Stimulated activated CD8-positive, alpha-beta memory T cell treated with anti-CD3 and anti-CD28 coated beads, Interleukin-7, amount 100 ng/mL, for 4 hours (primary cell): Measurements from ENCODE around the gene BCR.

Source experiments
- DNase-seq, 2 donors: peaks; one replicate each; pipeline ENCODE4 v3.0.0-alpha.2; 2020; ENCODE audit warnings: low read depth in 2 of 2

The BCR gene

GRCh38 chr22:23231471-23232093 is 51.3 kb downstream of the BCR start:
- DNase-seq, result no peak

DNA sequence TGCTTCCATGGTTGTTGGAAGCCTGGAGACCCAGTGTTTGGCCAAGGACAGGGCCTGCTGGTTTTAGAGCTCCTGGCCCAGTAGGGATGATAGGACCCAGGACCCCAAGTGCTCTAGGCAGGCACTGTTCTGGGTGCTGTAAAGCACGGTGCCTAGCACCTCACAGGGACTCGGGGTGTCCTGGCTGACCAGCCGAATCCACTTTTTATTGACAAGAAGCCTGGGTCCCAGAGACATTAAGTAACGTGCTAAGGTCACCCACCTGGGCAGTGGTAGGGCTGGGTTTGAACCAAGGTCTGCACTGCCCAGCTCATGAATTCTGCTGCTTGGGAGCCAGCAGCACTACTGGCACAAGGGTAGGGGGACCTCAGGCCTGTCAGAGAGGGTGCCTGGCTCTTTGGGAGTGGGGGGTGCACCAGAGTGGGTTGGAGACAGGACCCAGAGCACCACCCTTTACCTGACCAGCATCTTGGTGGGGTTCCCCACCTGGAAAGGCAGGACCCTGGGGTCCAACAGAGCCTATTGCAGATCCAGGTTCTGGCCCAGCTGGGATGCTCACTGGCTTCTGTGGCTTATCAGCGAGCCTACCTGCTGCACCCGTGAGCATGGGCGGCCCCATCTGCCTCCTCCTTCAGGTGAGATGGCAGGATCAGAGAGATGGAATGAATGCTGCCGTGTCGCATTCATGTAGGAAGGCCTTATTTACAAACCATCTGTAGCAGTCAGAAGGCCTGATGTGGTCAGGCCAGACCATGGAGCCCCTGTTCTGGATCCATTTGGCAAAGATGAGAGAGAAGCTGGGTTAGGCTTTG is 52.0 kb downstream of the BCR start:
- no peak for DNase-seq

DNA sequence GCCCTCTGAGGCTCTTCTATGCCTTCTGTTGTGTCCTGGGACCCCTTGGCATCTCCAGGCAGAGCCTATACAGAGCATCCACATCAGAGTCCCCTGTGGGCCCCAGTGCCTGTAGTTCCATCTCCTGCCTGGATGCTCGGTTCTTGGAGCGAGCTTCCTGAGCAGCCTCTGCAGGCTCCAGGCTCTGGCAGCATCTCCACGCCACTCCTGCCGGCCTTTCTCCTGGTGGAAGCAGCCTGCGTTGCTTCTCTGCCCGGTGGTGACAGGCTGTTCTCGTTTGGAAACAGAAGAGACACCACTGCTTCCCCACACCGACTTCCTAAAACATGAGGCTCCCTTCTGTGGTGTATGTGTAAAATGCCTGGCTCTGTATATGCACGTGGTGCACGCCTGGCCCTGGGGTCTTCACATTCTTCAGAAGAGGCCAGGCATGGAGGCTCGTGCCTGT is 52.8 kb downstream of the BCR start:
- DNase-seq, result no peak

GRCh38 chr22:23233752-23234408 is 53.6 kb downstream of the BCR start:
- DNase-seq, result no peak

DNA sequence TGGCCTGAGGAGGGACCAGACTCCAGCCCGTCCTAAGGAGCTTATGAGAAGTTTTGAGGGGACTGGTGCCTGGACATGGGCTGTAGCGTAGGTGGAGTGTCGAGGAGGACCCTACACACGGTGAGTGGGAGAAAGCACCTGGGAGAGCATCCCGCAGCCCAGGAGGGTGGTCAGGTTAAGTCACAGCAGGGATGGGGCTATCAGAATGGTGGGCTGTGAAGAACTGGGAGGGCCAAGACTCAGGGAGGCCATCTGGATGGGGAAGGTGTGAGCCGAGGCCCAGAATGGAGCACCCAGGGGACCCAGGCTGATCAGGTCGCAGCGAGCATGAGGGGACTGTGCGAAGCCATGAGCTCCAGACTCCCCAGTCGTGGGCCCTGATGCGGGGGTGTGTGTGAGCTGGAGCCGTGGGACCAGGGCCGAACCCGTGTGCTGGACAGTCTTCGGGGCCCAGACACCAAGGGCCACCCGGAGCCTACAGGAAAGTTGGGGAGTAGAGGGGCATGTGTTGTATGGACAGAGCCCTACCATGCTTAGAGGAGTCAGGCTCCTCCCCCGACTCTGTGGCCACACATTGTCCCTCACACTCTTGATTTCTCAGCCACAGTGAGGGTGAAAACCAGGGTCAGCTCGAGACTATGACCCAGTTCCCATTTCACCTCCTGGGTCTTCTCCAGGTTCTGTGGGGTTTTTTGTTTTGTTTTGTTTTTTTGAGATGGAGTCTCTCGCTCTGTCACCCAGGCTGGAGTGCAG is 54.3 kb downstream of the BCR start:
- DNase-seq, result no peak

- no peak for DNase-seq
Measured at GRCh38 chr22:23235425-23235824, 55.1 kb downstream of the BCR start.

GRCh38 chr22:23236026-23236425 is 55.7 kb downstream of the BCR start:
- no peak for DNase-seq

GRCh38 chr22:23236440-23237184 is 56.3 kb downstream of the BCR start:
- DNase-seq, result no peak

- DNase-seq, result no peak
Measured at GRCh38 chr22:23237201-23237798, 57.0 kb downstream of the BCR start.

DNA sequence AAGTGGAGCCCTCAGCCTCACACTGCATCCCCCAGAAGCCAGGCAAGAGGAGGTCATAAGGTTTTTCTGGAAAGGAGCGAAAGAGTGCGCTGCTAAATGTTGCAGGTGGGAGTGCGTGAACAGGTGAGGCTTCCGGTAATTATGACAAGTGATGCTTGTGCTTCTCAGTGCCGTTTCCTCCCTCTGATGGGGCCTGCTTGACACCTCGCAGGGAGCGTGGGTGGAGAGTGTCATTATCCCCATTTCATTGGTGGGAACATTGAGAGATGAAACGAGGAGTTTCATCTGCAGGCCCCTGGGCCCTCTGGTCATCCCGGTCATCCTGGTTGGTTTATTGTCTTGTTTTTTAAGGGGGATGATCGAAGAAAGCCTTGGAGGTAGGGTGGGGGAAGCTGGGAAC is 57.5 kb downstream of the BCR start:
- DNase-seq, result no peak

- DNase-seq, result no peak
Measured at GRCh38 chr22:23238707-23239106, 58.4 kb downstream of the BCR start.

- no peak for DNase-seq
Measured at GRCh38 chr22:23239429-23239828, 59.1 kb downstream of the BCR start.

DNA sequence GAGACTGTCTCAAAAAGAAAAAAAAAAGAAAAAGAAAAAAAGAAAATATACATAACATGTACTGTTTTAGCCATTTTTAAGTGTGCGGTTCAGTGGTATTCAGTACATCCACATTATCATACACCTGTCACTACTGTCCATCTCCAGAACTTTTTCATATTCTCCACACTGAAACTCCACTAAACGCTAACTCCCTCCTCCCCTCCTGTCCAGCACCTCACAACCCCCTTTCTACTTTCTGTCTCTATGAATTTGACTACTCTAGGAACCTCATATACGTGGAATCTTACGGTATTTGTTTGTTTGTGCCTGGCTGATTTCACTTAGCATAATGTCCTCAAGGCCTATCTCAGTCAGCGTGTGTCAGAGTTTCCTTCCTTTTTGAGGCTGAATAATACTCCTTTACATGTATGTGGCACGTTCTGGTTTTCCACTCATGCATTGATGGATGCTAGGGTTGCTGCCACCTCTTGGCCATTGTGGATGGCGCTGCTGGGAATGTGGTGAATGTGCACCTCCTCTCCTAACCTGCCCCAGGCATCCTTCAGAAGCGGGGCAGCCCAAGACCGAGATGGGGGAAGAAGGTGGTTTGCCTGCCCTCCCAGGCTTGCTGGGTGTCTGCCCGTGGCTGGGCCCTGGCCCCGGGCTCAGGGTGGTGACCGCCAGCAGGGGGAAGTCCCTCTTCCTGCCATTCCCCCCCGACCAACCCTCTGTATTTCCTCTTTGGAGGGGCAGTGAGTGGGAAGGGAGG is 60.5 kb downstream of the BCR start:
- DNase-seq, result no peak

GRCh38 chr22:23241562-23242472 is 61.5 kb downstream of the BCR start:
- DNase-seq, result no peak

GRCh38 chr22:23242473-23243001 is 62.2 kb downstream of the BCR start:
- DNase-seq, result no peak

GRCh38 chr22:23243006-23243573 is 62.8 kb downstream of the BCR start:
- DNase-seq, result peak; percentile 50 to 60

GRCh38 chr22:23243859-23244689 is 63.8 kb downstream of the BCR start:
- DNase-seq, result no peak

GRCh38 chr22:23244690-23245044 is 64.4 kb downstream of the BCR start:
- DNase-seq, result no peak
